ENCODE measurements around the gene USP7.

Gene USP7

DNA sequence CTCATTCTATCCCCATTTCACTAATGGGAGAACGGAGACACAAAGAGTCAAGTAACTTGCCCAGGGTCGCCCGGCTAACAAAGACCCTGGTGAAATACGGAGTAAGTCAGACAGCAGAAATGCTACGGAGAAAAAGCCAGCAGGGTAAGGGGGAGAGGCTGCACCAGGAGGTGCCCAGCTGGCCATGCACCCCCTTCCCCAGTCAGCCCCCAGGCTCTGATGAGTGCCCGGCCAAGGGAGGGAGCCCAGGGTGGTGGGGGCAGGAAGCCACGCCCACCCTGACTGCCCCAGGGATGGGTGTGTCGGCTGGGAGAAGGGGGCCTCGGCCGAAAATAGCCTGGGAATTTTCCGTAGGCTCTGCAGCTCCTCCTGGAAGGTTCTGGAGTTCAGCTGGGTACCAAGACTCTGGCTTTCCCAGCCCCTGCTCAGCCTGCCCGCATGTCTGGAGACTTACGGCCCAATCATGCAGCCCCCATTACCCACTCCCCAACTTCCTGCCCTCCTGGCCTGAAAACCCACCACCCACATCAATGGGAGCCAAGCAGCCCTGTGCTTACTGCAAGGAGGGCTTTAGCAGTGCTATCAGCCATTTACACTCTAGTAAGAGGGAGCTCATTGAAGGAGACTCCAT, 99.1 kb downstream of the USP7 start:
- peak in 1 of 56 donors; percentile 30 for DNase-seq

DNA sequence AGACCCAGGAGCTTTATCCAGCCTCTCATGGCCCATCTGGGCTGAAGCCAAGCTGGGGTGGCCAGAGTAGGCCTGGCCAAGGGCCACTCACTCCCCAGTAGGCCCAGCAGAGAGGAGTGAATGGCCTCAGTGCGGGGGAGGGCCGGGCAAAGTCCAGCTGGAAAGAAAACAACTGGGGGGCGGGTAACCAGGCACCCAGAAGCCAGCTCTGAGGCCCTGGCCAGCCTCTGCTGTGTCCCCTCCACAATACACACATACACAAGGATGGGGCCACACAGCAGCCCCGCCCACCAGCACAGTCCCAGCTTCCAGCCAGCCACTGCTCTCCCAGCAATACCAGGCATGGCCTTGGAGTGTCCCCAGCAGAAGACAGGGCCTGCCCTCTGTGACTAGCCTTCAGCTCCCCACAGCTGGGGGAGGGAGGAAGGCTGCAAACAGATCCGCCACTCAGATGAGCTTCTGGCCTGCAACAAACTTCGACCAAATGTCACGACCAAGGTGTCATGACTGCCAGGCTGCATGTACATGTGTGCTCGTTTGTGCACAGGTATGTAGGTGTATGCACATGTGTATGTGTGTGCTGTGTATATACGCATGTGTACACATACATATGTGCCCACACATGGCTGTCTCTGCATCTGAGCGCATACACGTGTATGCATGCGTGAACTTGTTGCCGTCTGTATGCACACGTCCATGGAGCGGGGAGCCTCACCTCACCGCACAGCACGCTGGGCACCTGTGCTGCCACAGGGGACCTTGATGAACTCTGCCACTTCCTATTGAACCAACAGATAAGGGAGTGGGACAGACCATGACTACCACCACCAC, 99.9 kb downstream of the USP7 start:
- DNase-seq = peak in 55 of 56 donors; percentile 33 to 98 (median 88)

DNA sequence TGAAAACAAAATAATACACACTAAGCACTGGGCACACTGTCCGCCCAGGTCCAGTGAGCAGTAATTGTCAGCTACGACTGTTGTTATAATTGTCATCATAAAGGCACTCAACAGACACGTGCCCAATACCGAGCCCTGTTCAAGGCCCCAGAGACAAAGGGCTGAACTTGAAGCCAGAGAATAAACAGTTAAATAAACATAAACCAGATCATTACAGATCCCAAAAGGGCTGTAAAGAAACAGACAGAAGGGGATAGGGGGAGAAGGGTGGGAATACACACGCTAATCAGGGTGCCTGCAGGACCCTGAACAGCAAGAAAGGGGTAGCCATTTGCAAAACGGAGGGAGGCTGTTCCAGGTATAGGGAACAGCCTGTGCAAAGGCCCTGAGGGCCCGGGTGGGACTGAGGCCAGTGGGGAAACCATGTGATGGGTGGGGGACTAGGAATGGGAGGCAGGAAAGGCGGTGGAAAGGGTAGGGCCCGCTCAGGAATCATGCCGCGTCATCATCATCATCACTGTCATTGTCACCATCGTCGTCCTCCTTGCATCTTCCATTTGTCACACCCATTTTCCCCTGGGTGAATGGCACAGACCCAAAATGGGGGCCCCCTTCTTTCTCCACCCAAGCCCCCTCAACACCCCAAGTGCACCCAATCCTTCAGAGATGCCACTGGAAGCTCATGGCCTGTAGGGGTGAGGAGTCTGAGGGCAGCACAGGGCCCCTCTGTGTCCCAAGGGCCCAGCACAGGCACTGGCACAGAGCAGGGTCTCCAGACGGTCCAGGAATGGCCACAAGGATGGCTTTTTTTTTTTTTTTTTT, 101.2 kb downstream of the USP7 start:
- DNase-seq = no peak

DNA sequence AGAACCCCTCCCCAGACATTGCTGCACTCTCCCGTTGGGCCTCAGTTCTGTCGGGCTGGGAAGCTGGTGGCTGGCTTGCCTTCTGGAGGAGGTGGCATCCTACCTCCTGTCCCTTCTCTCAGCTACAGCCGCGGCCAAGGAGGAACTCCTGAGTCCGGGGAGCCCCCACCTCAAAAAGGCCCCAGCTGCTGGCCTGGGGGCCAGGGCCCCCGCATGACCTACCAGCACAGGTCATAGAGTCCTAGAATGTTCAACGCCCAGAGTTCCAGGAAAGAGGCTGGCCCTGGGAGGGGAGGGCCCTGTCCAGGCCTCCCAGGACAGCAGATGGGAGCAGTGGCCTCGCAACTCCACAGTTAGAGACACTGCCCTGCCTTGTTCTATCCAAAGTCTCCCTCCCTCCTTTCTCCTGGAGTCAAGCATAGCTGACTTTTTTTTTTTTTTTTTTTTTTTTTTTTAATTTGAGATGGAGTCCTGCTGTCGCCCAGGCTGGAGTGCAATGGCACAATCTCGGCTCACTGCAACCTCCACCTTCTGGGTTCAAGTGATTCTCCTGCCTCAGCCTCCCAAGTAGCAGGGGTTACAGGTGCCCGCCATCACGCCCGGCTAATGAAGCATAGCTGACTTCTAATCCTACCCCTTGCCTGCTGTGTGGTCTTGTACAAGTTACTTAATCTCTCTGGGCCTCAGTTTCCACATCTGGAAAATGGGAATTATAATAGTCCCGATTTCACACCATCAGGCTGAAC, 102.0 kb downstream of the USP7 start:
- DNase-seq = peak in 7 of 56 donors; percentile 15 to 33 (median 23)

DNA sequence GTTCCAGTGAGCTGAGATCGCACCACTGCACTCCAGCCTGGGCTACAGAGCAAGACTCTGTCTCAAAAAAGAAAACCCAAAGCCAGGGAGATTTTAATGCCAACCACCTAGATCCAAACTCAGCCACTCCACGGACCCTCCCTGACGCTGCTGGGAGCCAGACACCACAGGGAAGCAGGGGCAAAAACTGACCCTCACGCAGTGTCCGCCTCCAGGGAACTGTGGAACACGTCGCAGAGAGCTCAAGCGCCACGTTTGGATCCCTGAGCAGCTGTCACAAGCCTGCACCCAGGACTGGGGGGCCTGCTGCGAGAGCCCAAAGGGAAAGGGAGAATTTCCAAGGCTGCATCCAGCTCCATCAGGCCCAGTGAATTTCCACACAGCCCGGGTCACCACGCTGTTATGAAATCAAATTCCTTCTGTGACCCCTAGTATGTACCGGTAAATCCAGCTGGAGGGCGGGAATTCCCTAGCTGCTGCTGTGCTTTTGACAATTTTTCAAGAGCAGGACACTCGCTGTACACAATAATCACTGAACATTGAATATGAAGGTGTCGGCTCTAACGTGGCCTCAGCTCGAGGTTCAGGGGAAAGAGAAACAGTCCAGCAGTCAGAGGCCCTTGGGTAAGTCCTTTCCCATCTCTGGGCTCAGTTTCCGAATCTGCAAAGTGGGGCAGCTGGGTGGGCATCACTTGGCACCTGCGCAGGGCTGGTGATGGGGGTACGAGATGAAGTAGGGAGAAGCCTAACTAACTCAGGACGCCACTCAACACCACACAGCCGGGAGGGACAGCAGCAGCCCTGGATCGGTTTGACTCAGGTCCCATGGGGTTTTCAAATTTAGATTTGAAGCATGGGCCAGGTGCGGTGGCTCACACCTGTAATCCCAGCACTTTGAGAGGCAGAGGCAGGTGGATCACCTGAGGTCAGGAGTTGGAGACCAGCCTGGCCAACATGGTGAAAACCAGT, 103.5 kb downstream of the USP7 start:
- DNase-seq = no peak

DNA sequence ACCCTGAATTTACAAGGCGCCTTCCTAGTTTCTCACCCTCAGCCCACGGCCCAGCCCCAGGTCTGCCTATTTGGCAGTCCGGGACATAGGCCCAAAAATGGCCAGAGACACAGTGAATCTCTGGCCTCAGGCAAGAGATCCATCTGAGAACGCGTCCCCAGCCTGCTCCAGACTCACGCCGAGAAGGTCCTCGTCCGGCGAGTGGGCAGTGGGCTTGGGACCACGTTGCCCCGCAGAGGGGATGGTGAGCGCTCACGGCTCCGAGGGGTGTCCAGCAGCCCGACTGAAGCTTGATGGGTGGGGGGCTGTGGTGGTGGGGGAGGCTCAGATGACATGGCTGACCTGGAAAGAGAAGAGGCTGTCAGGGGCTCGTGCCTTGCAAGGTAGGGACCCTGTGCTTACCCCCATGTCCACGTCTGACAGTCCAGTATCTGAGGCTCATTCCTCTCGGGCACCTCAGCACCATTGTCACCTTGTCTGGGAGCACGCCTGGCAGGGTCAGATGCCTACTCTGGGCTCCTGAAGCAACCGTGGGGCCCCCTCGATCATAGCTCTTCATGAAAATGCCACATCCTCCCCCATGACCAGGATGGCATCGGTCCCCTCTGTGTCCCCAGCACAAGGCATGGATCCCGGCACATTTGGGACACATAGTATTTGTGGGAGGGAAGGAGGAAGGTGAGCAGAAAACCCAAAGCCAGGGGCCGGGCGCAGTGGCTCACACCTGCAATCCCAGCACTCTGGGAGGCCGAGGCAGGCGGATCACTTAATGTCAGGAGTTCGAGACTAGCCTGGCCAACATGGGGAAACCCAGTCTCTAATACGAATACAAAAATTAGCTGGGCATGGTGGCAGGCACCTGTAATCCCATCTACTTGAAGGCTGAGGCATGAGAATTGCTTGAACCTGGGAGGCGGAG, 104.5 kb downstream of the USP7 start:
- DNase-seq = no peak

DNA sequence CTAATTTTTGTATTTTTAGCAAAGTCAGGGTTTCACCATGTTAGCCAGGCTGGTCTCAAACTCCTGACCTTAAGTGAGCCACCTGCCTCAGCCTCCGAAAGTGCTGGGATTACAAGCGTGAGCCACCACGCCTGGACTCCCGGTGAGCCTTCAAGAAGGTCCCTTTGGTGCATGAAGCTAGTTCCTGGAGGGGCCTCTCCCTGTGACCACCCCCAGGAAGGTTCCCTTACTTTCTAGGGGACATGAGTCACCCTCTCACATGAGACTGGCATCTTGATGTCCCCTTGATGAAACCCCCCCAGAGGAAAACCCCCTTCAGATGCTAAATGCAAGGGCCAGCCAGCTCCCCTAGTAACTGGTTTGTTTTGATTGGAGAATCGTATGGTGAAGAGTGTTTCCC, 107.7 kb downstream of the USP7 start:
- no peak for DNase-seq

DNA sequence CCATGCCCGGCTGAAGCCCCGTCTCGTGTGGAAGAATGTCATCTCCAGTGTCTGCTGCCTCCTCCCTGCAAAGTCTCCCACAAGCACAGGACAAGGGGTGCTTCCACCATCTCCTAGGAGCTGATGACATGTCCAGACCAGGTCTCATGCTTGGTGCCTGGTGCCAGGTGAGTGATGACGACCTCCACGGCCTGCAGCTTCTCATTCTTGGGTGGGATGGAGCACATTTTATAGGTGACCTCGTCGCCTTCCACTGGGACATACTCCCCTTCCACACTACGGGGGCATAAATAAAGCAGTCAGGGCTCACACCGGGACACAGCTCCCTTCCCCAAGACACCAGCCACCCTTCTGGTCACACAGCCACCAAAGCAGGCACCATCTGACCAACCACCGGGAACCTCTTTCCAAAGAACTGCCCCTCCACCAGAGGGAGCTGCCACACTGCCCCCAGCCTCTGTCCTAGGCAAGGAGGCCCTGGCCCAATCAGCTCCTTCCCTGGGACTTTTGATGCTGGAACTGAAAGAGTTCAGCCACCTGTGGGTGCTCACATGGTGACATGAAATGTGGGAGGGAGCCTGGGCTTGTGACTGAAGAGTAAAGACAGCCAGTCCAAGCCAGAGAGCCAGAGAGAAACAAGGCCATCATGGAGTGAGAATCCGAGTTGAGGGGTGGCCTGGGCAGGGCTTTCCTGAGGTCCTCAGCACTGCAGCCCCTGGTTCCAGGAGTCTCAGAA, 108.5 kb downstream of the USP7 start:
- no peak for DNase-seq

DNA sequence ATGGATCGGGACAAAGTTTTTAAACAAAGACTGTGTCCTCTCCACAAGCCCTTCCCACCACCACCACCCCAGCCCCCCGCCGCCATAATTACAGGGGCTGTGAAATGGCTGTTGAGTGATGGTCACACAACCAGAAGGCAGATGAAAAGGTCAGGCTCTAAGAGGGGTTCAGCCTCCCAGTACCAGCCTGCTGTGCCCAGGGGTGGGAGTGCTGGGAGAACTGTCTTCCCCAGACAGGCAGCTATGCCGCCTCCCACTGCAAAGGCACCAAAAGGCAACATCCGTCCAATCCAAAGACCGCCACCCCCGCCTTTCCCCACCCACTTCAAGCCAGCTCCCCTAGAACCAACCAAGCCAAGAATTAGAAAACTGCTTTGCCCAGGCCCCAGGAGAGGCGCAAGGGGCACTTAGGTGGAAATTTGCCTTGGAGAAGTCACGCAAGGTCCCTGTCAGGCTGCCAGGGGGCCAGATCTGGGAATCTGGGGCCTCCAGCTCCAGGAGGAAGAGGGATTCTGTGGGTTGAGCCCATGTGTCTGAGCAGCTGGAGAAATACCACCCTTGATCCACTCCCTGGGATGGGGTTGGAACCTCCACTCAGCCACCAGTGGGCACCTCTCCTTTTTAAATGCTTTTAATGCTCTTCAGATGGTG, 109.3 kb downstream of the USP7 start:
- DNase-seq = no peak

DNA sequence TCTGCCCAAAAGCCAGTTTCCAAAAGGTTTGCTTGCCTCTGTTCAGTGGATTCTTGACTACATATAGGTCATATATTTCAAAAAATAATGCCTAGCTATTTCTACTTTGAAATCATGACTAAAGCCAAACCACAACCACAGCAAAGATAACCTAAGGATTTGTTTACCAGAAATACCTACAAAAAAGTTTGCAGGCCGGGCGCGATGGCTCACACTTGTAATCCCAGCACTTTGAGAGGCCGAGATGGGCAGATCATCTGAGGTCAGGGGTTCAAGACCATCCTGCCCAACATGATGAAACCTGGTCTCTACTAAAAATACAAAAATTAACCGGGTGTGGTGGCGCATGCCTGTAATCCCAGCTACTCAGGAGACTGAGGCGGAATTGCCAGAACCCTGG, 110.1 kb downstream of the USP7 start:
- no peak for DNase-seq

DNA sequence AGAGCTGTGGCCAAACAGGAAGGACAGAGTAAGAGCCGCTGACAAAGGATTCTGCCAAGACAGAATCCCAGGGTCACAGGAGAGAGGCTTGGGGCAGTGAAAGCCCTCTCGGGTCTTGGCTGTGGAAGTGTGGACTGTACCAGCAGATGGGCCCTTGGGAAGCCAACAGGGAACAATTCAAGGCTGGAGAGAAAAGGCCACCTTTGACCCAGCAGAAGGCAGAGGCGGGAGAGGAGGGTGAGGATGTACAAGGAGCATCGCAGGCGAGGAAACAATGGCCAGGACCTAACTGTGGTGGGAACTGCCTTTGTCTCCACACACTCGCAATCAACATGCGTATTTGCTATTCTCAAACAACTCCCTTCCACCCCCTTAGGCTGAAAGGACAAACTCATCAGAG, 110.6 kb downstream of the USP7 start:
- DNase-seq = no peak

DNA sequence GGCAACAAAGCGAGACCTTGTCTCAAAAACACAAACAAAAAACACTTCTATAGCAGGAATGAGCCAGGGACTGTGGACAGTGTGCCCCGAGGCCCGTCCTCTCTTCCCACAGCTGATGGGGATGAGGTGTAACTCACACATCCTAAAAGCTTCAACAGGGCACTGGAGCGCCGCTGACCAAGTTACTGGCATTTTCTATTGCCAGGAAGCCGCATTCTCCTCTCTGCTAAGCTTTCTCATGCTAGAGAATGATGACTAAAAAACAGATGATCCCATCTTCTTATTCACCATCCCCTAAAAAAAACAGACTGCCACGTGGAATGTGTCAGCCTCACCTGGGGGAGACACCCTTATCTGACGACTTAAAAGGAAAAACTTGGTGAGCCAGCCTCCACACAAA, 111.2 kb downstream of the USP7 start:
- DNase-seq = peak in 12 of 56 donors; percentile 14 to 62 (median 40)

DNA sequence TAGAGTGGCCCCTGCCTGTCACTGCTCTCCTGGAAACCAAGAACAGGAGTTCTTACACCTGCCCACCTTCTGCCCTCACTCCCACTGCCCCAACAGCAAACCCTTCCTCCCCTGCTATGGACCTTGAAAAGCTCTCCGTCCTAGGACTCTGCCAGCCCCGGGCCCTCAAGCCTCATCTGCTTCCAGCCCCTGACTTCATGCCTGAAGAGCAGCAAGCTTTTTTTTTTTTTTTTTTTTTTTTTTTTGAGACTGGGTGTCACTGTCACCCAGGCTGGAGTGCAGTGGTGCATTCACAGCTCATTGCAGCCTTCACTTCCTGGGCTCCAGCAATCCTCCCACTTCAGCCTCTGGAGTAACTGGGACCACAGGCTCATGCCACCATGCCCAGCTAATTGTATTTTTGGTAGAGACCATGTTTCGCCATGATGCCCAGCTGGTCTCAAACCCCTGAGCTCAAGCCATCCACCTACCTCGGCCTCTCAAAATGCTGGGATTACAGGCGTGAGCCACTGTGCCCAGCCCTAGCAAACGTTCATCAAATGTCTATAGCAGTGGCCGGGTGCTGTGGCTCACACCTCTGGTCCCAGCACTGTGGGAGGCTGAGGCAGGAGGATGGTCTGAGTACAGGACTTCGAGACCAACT, 111.8 kb downstream of the USP7 start:
- DNase-seq = no peak

DNA sequence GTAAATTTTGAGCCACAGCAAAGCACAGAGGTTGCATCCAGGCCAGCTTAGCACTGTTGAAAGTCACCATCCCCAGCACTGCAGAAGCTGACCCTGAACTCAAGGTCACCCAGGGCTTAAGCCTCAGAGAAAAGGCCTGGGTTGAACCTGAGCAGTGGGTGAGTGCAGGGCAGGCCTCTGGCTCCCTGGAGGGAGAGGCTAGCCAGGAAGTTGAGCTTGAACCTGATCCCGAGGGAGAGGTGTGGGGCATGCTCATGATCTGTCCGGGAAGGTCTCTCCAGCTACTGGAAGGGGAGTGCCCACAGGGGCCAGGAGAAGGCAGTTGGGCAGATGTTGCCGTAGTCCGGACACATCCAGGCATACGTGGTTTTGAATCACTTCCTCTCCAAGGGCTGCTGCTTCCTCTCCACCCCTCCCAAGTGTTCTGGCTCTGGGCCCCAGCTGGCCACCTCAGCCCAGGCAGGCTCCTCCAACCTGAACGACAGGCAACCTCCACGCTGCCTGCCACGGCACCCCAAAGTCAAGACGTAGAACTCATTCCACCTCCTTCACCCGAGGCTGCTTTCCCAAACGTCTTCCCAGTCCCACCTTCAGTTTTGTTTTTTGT, 113.3 kb downstream of the USP7 start:
- DNase-seq = no peak

DNA sequence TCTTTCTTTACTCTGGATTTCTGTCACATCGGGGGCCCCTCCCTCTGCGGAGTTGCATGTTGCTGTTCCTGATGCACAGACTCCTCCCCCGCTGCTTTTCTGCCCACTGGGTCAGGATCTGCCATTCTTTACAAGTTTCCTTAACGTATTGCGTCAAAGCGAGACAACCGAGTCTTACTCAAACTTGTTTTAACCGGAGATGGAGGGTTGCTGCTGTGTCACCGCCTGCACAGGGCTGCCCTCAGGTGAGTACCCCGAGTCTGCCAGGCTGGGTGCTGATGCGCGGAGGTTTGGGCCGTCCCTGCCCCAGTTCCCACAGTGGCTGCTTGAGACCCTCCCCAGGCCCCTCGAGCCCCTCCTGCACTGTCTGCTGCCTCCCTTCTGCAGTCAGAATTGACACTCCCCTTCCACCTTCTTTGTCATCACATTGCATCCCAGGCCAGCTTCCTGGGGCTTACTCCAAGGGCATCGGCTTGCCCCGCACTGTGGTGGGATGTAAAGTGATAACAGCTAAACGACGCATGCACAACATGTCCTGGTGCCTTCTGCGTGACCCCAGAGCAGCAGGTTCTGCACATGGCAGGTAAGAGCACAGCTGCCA, 114.2 kb downstream of the USP7 start:
- peak in 21 of 56 donors; percentile 19 to 72 (median 48) for DNase-seq

DNA sequence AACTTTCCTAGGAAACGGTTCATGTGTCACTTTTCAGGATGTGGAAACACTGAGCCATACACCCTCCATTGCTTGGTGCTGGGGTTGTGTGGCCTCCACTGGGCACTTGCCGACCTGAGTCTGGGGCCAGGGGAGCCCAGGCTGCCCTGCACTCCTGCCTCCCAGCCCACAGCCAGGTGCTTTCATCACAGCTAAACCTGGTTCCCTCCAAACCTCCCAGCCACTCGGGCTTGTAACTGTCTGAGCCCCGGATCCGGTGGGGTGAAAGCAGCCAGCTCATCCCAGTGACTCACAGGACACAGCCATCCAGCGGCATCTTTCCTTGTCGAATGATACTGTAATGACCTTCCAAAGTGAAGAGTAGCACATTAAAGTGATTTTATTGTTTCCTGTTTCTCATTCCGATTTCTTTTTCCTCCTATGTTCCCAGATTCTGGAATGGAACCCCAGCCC, 114.7 kb downstream of the USP7 start:
- peak in 5 of 56 donors; percentile 46 to 59 (median 52) for DNase-seq
